ENCODE data around the gene B9D1. TPM values are rescaled to one million over a fixed set of nuclear protein-coding genes. Genes with fewer than 3 reads are reported as not detected.

B9D1 gene
- total and polyA plus RNA-seq, 9 of the 15 experiments (the other 6 are each of a cell fraction or from before 2014, with no cell fraction given), result 8.9 to 28.0 (median 17.9) TPM

DNA sequence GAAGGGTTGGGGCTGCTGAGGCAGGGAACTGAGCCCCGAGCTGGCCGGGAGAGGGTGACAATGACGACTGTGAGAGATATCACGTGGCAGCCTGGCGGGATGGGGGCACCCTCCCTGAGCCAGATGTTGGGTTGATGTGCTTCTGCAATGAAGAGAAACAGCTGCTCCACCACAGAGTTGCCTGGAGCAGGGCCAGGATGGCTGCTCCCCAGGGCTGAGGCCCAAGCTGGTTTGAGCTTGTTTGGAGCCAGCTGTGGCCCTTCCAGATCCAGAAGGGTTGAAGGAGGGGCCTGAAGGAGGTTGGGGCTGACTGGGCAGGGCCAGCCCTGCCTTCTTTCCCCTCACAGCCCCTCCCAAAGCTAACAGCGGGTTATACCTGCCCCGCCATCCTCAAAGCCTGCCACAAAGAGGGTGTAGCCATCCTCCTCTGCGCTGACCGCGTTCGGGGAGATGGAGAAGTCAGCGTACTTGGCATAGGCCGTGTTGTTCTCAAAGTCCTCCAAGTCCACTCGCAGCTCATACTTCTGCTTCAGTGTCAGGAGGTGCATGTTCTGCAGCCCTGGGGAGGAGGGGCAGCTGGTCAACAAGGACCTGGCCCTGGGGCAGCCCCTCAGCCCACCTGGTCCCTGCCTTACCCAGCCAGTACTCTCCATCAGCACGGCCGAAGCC lies 22.3 kb upstream of the B9D1 start:
- no peak overlapping the region for H2AFZ ChIP-seq (ENCODE audit: low read depth, low read length)
- ChIA-PET POLR2A (no interaction called here), CTCF (ENCODE audit: low intra/inter-chr PET ratio) (no interaction called here)
- in situ Hi-C loops (cut with MboI), result no loop called here
- no peak overlapping the region; the same call in 2 of the 3 replicates for H3K27ac ChIP-seq (ENCODE audit: extremely low read depth, low read depth, low read length)
- peak; percentile 80 for ATAC-seq
- peaks cover 16% of the 10 kb centered on the region; the same call in 2 of the 3 replicates for H3K36me3 ChIP-seq (ENCODE audit: control insufficient read depth, insufficient read depth, low read length)
- H3K9me1 ChIP-seq (ENCODE audit: control insufficient read depth, insufficient read depth, low read length), result no peaks in the 10 kb centered on the region
- FAIRE-seq, result no peak
- no peak overlapping the region for H3K4me3 ChIP-seq
- H4K20me1 ChIP-seq (replicated peaks; ENCODE audit: control insufficient read depth, insufficient read depth, low read length), result no peaks in the 10 kb centered on the region
- WGBS (ENCODE audit: insufficient coverage, low coverage, missing lambda C conversion rate), result 43% methylated on average over 7 of the region's 16 CpGs
- intact Hi-C loops (cut with micrococcal nuclease), result no loop called here
- H3K4me1 ChIP-seq (replicated peaks in 1 of 2; ENCODE audit: control insufficient read depth in 2 of 2, insufficient read depth in 2 of 2, low read length in 2 of 2), result peaks cover 3 to 27% of the 10 kb centered on the region in 2 experiments; a peak in 4 of 5 replicates
- H3K27me3 ChIP-seq (ENCODE audit: control insufficient read depth in 2 of 2, insufficient read depth in 2 of 2, low read length in 2 of 2), result no peaks in the 10 kb centered on the region
- BruUV-seq (replicated peaks), result no TSS peak
- no peaks in the 10 kb centered on the region for H3K79me2 ChIP-seq (ENCODE audit: control insufficient read depth, insufficient read depth, low read length)
- no peak overlapping the region for H3K4me2 ChIP-seq (ENCODE audit: insufficient read depth, low read length)
- 0 out of 4 replicates have a peak overlapping the region, but pooled peaks of 1 of the 2 experiments have one; percentile 28 for H3K9ac ChIP-seq (ENCODE audit: insufficient read depth in 1 of 2, low read depth in 2 of 2, low read length in 2 of 2)
- peak; percentile 14 to 51 (median 34) for DNase-seq (ENCODE audit: extremely low read depth in 1 of 4, low spot score in 3 of 4)
- H3K9me3 ChIP-seq (replicated peaks; ENCODE audit: control insufficient read depth, insufficient read depth, low read depth, low read length), result no peaks in the 10 kb centered on the region
- TF ChIP-seq, protein P1, sequence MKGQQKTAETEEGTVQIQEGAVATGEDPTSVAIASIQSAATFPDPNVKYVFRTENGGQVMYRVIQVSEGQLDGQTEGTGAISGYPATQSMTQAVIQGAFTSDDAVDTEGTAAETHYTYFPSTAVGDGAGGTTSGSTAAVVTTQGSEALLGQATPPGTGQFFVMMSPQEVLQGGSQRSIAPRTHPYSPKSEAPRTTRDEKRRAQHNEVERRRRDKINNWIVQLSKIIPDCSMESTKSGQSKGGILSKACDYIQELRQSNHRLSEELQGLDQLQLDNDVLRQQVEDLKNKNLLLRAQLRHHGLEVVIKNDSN (CRISPR knock-in tag; IDR thresholded peaks at IDR 0.05), result peak; percentile 37; the same call in 1 of the 2 replicates
- TF ChIP-seq, protein P2, sequence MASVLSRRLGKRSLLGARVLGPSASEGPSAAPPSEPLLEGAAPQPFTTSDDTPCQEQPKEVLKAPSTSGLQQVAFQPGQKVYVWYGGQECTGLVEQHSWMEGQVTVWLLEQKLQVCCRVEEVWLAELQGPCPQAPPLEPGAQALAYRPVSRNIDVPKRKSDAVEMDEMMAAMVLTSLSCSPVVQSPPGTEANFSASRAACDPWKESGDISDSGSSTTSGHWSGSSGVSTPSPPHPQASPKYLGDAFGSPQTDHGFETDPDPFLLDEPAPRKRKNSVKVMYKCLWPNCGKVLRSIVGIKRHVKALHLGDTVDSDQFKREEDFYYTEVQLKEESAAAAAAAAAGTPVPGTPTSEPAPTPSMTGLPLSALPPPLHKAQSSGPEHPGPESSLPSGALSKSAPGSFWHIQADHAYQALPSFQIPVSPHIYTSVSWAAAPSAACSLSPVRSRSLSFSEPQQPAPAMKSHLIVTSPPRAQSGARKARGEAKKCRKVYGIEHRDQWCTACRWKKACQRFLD (CRISPR knock-in tag; IDR thresholded peaks at IDR 0.05), result 0 out of 2 replicates have a peak, but pooled peaks have one; percentile 25
- TF ChIP-seq NFIC (IDR thresholded peaks at IDR 0.05) (peak; percentile 69), ELF2 (CRISPR knock-in tag; IDR thresholded peaks at IDR 0.05) (no peak), BHLHE40 (IDR thresholded peaks at IDR 0.05; ENCODE audit: low read length) (peak; percentile 22; the same call in 1 of the 2 replicates), ZFP36 (IDR thresholded peaks at IDR 0.05; ENCODE audit: low read depth, low read length, partially characterized antibody) (no peak), TCF7L2 (IDR thresholded peaks at IDR 0.05; ENCODE audit: low read depth, low read length) (no peak), FUS (optimal IDR thresholded peaks at IDR 0.05; ENCODE audit: low read depth, low read length) (no peak), CBFA2T2 (conservative IDR thresholded peaks at IDR 0.05) (0 out of 2 replicates have a peak, but pooled peaks have one; percentile 14), KHSRP (IDR thresholded peaks at IDR 0.05) (no peak), KDM1A (IDR thresholded peaks at IDR 0.05) (no peak), ZNF766 (CRISPR knock-in tag; conservative IDR thresholded peaks at IDR 0.05) (0 out of 2 replicates have a peak, but pooled peaks have one; percentile 48), ZNF589 (CRISPR knock-in tag; IDR thresholded peaks at IDR 0.05; ENCODE audit: low read depth) (no peak)
- TF ChIP-seq, protein P3, sequence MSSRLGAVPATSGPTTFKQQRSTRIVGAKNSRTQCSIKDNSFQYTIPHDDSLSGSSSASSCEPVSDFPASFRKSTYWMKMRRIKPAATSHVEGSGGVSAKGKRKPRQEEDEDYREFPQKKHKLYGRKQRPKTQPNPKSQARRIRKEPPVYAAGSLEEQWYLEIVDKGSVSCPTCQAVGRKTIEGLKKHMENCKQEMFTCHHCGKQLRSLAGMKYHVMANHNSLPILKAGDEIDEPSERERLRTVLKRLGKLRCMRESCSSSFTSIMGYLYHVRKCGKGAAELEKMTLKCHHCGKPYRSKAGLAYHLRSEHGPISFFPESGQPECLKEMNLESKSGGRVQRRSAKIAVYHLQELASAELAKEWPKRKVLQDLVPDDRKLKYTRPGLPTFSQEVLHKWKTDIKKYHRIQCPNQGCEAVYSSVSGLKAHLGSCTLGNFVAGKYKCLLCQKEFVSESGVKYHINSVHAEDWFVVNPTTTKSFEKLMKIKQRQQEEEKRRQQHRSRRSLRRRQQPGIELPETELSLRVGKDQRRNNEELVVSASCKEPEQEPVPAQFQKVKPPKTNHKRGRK (tag; IDR thresholded peaks at IDR 0.05), result no peak
- TF ChIP-seq, protein P4, sequence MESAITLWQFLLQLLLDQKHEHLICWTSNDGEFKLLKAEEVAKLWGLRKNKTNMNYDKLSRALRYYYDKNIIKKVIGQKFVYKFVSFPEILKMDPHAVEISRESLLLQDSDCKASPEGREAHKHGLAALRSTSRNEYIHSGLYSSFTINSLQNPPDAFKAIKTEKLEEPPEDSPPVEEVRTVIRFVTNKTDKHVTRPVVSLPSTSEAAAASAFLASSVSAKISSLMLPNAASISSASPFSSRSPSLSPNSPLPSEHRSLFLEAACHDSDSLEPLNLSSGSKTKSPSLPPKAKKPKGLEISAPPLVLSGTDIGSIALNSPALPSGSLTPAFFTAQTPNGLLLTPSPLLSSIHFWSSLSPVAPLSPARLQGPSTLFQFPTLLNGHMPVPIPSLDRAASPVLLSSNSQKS (CRISPR knock-in tag; IDR thresholded peaks at IDR 0.05), result no peak

Data from K562 (cell line).